Measurements from ENCODE around the gene ALG14.

DNA sequence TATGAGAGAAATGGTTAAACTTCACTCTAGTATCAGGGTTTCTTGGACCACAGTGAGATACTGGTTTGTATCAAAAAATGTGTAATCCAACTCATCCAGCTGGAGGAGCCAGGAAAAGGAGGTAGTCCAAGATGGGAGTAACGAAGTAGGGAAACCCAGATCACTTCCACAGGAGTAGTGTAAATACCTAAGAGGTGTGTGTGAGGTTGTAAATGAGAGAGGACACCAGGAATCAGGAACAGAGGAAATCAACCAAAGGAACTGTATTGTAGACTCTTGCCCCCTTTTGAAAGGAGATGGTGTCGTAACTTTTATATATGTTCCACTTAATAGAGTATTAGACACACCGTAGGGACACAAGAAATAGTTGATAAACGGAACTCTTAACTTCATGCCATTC, 24.7 kb upstream of the ALG14 start:
- TF ChIP-seq, protein P1, sequence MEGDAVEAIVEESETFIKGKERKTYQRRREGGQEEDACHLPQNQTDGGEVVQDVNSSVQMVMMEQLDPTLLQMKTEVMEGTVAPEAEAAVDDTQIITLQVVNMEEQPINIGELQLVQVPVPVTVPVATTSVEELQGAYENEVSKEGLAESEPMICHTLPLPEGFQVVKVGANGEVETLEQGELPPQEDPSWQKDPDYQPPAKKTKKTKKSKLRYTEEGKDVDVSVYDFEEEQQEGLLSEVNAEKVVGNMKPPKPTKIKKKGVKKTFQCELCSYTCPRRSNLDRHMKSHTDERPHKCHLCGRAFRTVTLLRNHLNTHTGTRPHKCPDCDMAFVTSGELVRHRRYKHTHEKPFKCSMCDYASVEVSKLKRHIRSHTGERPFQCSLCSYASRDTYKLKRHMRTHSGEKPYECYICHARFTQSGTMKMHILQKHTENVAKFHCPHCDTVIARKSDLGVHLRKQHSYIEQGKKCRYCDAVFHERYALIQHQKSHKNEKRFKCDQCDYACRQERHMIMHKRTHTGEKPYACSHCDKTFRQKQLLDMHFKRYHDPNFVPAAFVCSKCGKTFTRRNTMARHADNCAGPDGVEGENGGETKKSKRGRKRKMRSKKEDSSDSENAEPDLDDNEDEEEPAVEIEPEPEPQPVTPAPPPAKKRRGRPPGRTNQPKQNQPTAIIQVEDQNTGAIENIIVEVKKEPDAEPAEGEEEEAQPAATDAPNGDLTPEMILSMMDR (IDR thresholded peaks at IDR 0.05; ENCODE audit: low read depth, low read length): no peak
- TF ChIP-seq POLR2A (IDR thresholded peaks at IDR 0.05; ENCODE audit: extremely low read depth, insufficient read length) (no peak), MYC (IDR thresholded peaks at IDR 0.05; ENCODE audit: low read depth, low read length) (no peak)
- TF ChIP-seq, protein P2, sequence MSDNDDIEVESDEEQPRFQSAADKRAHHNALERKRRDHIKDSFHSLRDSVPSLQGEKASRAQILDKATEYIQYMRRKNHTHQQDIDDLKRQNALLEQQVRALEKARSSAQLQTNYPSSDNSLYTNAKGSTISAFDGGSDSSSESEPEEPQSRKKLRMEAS (IDR thresholded peaks at IDR 0.05; ENCODE audit: low read depth, low read length): no peak

All from NB4 (cell line).